ENCODE results near the gene RNF126. TPM values are rescaled to one million over a fixed set of nuclear protein-coding genes. Genes with fewer than 3 reads are reported as not detected.
"Not testable (repeated sequence)": the region's sequence is repeated elsewhere in the genome, so short reads cannot be mapped to it uniquely, and the experiment has no call there.

Gene RNF126
- total RNA-seq, 2 experiments from 2014 or later = 71.3 to 78.4 TPM

- POLR2A ChIA-PET = no interaction called here
Measured at GRCh38 chr19:670609-671075, 7.6 kb upstream of the RNF126 start.

GRCh38 chr19:668675-669434, 5.8 kb upstream of the RNF126 start:
- H3K4me3 Mint-ChIP-seq; DNase-seq; H3K9me3 Mint-ChIP-seq (ENCODE audit: insufficient read depth); POLR2A ChIA-PET; H3K27ac Mint-ChIP-seq; ATAC-seq; H3K36me3 Mint-ChIP-seq (ENCODE audit: low read depth): not testable (repeated sequence)
- Mint-ChIP-seq H3K4me1 (ENCODE audit: low read depth) (peaks cover 13% of the 10 kb centered on the region), H3K27me3 (ENCODE audit: low read depth) (peaks cover 11% of the 10 kb centered on the region)
- CTCF ChIA-PET = interaction anchor here (1.3 kb wide), 1 partner anchor 65 kb away, joined by 4 read pairs; no protein-coding TSS in a partner anchor

More at GRCh38 chr19:670609-671075, 7.6 kb upstream of the RNF126 start:
- H3K9me3 Mint-ChIP-seq (ENCODE audit: insufficient read depth) = no peaks in the 10 kb centered on the region
- H3K27ac Mint-ChIP-seq = no peak overlapping the region
- no peaks in the 10 kb centered on the region for H3K36me3 Mint-ChIP-seq (ENCODE audit: low read depth)
- peaks cover 21% of the 10 kb centered on the region for H3K27me3 Mint-ChIP-seq (ENCODE audit: low read depth)
- peak; percentile 41 for ATAC-seq
- CTCF ChIA-PET = interaction anchor here (1.1 kb wide), 1 partner anchor 64 kb away, joined by 3 read pairs; no protein-coding TSS in a partner anchor
- no peak overlapping the region for H3K4me3 Mint-ChIP-seq
- H3K4me1 Mint-ChIP-seq (ENCODE audit: low read depth) = no peaks in the 10 kb centered on the region
- DNase-seq = no peak

- ATAC-seq; H3K36me3 Mint-ChIP-seq (ENCODE audit: low read depth); CTCF ChIA-PET; H3K27ac Mint-ChIP-seq; POLR2A ChIA-PET; DNase-seq; H3K4me3 Mint-ChIP-seq; H3K9me3 Mint-ChIP-seq (ENCODE audit: insufficient read depth): not testable (repeated sequence)
- Mint-ChIP-seq H3K4me1 (ENCODE audit: low read depth) (peaks cover 19% of the 10 kb centered on the region), H3K27me3 (ENCODE audit: low read depth) (peaks cover 10% of the 10 kb centered on the region)
Measured at GRCh38 chr19:666985-667573, 4.1 kb upstream of the RNF126 start.

- no peak overlapping the region for H3K27ac Mint-ChIP-seq
- ChIA-PET CTCF (no interaction called here), POLR2A (no interaction called here)
- H3K36me3 Mint-ChIP-seq (ENCODE audit: low read depth) = peaks cover 15% of the 10 kb centered on the region
- H3K4me1 Mint-ChIP-seq (ENCODE audit: low read depth) = peaks cover 33% of the 10 kb centered on the region
- H3K9me3 Mint-ChIP-seq (ENCODE audit: insufficient read depth) = no peaks in the 10 kb centered on the region
- H3K4me3 Mint-ChIP-seq = peak overlapping the region; percentile 42
- ATAC-seq = no peak
- peak; percentile 78 for DNase-seq
- peaks cover 10% of the 10 kb centered on the region for H3K27me3 Mint-ChIP-seq (ENCODE audit: low read depth)
Measured at GRCh38 chr19:664913-665443, 2.0 kb upstream of the RNF126 start.

- Mint-ChIP-seq H3K4me3 (peak overlapping the region; percentile 70), H3K4me1 (ENCODE audit: low read depth) (peaks cover 42% of the 10 kb centered on the region), H3K36me3 (ENCODE audit: low read depth) (peaks cover 15% of the 10 kb centered on the region), H3K27ac (peak overlapping the region; percentile 87), H3K9me3 (ENCODE audit: insufficient read depth) (no peaks in the 10 kb centered on the region), H3K27me3 (ENCODE audit: low read depth) (peaks cover 4% of the 10 kb centered on the region)
- ChIA-PET CTCF (interaction anchor here (0.9 to 1.9 kb wide), 5 partner anchors 15 to 153 kb away, joined by 3 to 14 read pairs (median 3); no protein-coding TSS in a partner anchor), POLR2A (interaction anchor here (0.5 to 2.2 kb wide), 7 partner anchors 16 to 605 kb away, joined by 3 to 10 read pairs (median 3); partner anchors contain the start of genes CIRBP and POLRMT)
- DNase-seq = no peak
- no peak for ATAC-seq
Measured at GRCh38 chr19:663682-664117, 686 bp upstream of the RNF126 start.

- Mint-ChIP-seq H3K36me3 (ENCODE audit: low read depth) (peaks cover 19% of the 10 kb centered on the region), H3K4me1 (ENCODE audit: low read depth) (peaks cover 42% of the 10 kb centered on the region), H3K9me3 (ENCODE audit: insufficient read depth) (no peaks in the 10 kb centered on the region), H3K4me3 (peak overlapping the region; percentile 98), H3K27me3 (ENCODE audit: low read depth) (no peaks in the 10 kb centered on the region), H3K27ac (peak overlapping the region; percentile 97)
- CTCF ChIA-PET = interaction anchor here (1.9 kb wide), 1 partner anchor 72 kb away, joined by 14 read pairs; no protein-coding TSS in a partner anchor
- DNase-seq (peak; percentile 85), ATAC-seq (peak; percentile 43)
- POLR2A ChIA-PET = interaction anchor here (1.4 to 2.2 kb wide), 2 partner anchors 17 to 18 kb away, joined by 3 to 10 read pairs; no protein-coding TSS in a partner anchor
Measured at GRCh38 chr19:662207-662961, 630 bp downstream of the RNF126 start.

- POLR2A ChIA-PET = interaction anchor here (0.8 to 1.4 kb wide), 2 partner anchors 18 to 29 kb away, joined by 3 to 4 read pairs; no protein-coding TSS in a partner anchor
- CTCF ChIA-PET = interaction anchor here (0.6 to 1.2 kb wide), 3 partner anchors 28 to 151 kb away, joined by 3 read pairs; no protein-coding TSS in a partner anchor
- Mint-ChIP-seq H3K4me3 (peak overlapping the region; percentile 98), H3K27ac (peak overlapping the region; percentile 97), H3K36me3 (ENCODE audit: low read depth) (peaks cover 23% of the 10 kb centered on the region), H3K27me3 (ENCODE audit: low read depth) (no peaks in the 10 kb centered on the region), H3K9me3 (ENCODE audit: insufficient read depth) (no peaks in the 10 kb centered on the region), H3K4me1 (ENCODE audit: low read depth) (peaks cover 46% of the 10 kb centered on the region)
- ATAC-seq = peak; percentile 60
- peak; percentile 83 for DNase-seq
Measured at GRCh38 chr19:661427-662196, 1.4 kb downstream of the RNF126 start.

GRCh38 chr19:660793-661426, 2.1 kb downstream of the RNF126 start:
- ChIA-PET CTCF (interaction anchor here (0.6 to 1.4 kb wide), 4 partner anchors 27 to 150 kb away, joined by 3 to 5 read pairs (median 3); no protein-coding TSS in a partner anchor), POLR2A (interaction anchor here (0.8 to 1.4 kb wide), 2 partner anchors 19 to 29 kb away, joined by 3 to 4 read pairs; no protein-coding TSS in a partner anchor)
- peaks cover 26% of the 10 kb centered on the region for H3K36me3 Mint-ChIP-seq (ENCODE audit: low read depth)
- peak overlapping the region; percentile 97 for H3K27ac Mint-ChIP-seq
- no peaks in the 10 kb centered on the region for H3K27me3 Mint-ChIP-seq (ENCODE audit: low read depth)
- ATAC-seq = peak; percentile 6
- peak; percentile 30 for DNase-seq
- H3K4me1 Mint-ChIP-seq (ENCODE audit: low read depth) = peaks cover 50% of the 10 kb centered on the region
- H3K9me3 Mint-ChIP-seq (ENCODE audit: insufficient read depth) = no peaks in the 10 kb centered on the region
- peak overlapping the region; percentile 98 for H3K4me3 Mint-ChIP-seq

GRCh38 chr19:658916-659839, 3.8 kb downstream of the RNF126 start:
- H3K4me1 Mint-ChIP-seq (ENCODE audit: low read depth) = peaks cover 44% of the 10 kb centered on the region

More at GRCh38 chr19:658916-659839, 3.8 kb downstream of the RNF126 start:
- no peak for ATAC-seq
- peak overlapping the region; percentile 98 for H3K4me3 Mint-ChIP-seq
- ChIA-PET POLR2A (interaction anchor here (0.5 kb wide), 1 partner anchor 23 kb away, joined by 3 read pairs; no protein-coding TSS in a partner anchor), CTCF (interaction anchor here (1.4 kb wide), 1 partner anchor 75 kb away, joined by 5 read pairs; no protein-coding TSS in a partner anchor)
- peak overlapping the region; percentile 97 for H3K27ac Mint-ChIP-seq
- H3K9me3 Mint-ChIP-seq (ENCODE audit: insufficient read depth) = no peaks in the 10 kb centered on the region
- DNase-seq = no peak
- no peaks in the 10 kb centered on the region for H3K27me3 Mint-ChIP-seq (ENCODE audit: low read depth)
- peaks cover 35% of the 10 kb centered on the region for H3K36me3 Mint-ChIP-seq (ENCODE audit: low read depth)

Data from activated CD8-positive, alpha-beta T cell treated with anti-CD3 and anti-CD28 coated beads, Interleukin-2, amount 10 ng/mL, durations not matched to agents 7 days and 5 days (primary cell).